GM15510 (cell line): ENCODE results near the gene DCAF4.

ENCODE experiments used
- POLR2A ChIP-seq: IDR thresholded peaks from 3 replicates; pipeline ENCODE4 v1.6.1; 2011; ENCODE audit warnings: borderline replicate concordance; ENCODE audit not compliant: insufficient read length; ENCODE audit errors: extremely low read depth

DCAF4 gene

GRCh38 chr14:72891666-72892102 is 34.6 kb upstream of the DCAF4 start:
- TF ChIP-seq POLR2A = no peak

- TF ChIP-seq POLR2A = no peak
These were observed 34.0 kb upstream of the DCAF4 start for GRCh38 chr14:72892103-72892878.

- TF ChIP-seq POLR2A = no peak
These were observed 33.2 kb upstream of the DCAF4 start for GRCh38 chr14:72892879-72893635.

- no peak for TF ChIP-seq POLR2A
These were observed 32.5 kb upstream of the DCAF4 start, which contains the start of gene DPF3 for GRCh38 chr14:72893636-72894322. Gene DPF3, minus strand, starts transcription at chr14:72894101. Its CDS starts 13 bp downstream, at chr14:72894088.

GRCh38 chr14:72894323-72894622 is 32.0 kb upstream of the DCAF4 start:
- no peak for TF ChIP-seq POLR2A

- TF ChIP-seq POLR2A = no peak
These were observed 31.5 kb upstream of the DCAF4 start for GRCh38 chr14:72894623-72895378.

- TF ChIP-seq POLR2A = no peak
These were observed 27.8 kb upstream of the DCAF4 start for GRCh38 chr14:72898448-72898847.

- no peak for TF ChIP-seq POLR2A
These were observed 24.9 kb upstream of the DCAF4 start for GRCh38 chr14:72901361-72901760.

GRCh38 chr14:72902801-72903530 is 23.3 kb upstream of the DCAF4 start:
- no peak for TF ChIP-seq POLR2A

GRCh38 chr14:72903716-72904115 is 22.5 kb upstream of the DCAF4 start:
- no peak for TF ChIP-seq POLR2A

- TF ChIP-seq POLR2A = no peak
These were observed 22.0 kb upstream of the DCAF4 start for GRCh38 chr14:72904218-72904617.

GRCh38 chr14:72904840-72905561 is 21.3 kb upstream of the DCAF4 start:
- no peak for TF ChIP-seq POLR2A

- no peak for TF ChIP-seq POLR2A
These were observed 19.9 kb upstream of the DCAF4 start for GRCh38 chr14:72906316-72906715.
